HG02884 (cell line): ENCODE results near the gene CFC1B.
"Not testable (repeated sequence)": the region's sequence is repeated elsewhere in the genome, so short reads cannot be mapped to it uniquely, and the experiment has no call there.

Experiments
- ATAC-seq: cut with Tn5 transposase; IDR thresholded peaks from one replicate; pipeline ENCODE4 v1.9.1; 2021; ENCODE audit warnings: mild to moderate bottlenecking, moderate library complexity; ENCODE audit not compliant: unreplicated experiment

The CFC1B gene

DNA sequence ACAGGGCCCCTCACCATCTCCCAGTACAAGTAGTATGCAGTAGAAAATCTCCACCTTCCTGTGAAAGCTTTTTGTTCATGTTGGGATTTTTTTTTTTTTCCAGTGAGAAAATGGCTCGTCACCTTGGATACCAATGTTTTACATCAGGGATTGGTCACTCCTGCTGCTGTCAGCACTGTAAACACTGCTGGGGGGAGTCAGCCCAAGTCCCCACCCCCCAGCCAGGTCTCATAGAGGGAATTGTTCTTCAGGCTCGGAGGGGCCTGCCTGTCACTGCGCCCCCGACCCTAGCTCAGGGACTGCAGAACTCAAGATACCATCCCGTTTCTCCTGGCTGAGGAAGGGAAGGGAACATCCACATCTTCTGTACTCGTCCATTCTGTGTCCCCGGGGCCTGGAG is at the start of gene CFC1B:
Gene CFC1B (plus strand): TSS at position 231 of the 400 bp plus-strand sequence. CDS start 263 bp downstream, outside the sequence.
- not testable (repeated sequence) for ATAC-seq

DNA sequence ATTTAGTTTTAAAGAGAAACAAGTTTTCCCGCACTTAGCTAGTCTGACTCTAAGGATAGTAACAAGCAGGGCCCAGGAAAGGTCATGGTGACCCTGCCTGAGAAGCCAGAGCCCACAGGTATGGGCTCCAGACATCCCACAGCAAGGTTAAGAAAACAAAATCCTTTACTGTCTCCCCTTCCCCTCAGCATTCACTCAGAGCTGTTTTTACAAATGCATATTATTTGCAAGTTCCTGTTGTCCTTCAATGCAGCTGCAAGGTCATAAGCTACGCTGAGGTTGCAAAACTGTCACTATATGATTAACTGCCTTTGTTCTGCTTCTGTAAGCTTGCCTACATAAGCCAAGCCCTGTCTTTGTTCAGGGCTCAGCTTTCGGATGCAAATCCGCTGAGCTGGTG is 29.9 kb upstream of the CFC1B start:
- ATAC-seq: not testable (repeated sequence)

DNA sequence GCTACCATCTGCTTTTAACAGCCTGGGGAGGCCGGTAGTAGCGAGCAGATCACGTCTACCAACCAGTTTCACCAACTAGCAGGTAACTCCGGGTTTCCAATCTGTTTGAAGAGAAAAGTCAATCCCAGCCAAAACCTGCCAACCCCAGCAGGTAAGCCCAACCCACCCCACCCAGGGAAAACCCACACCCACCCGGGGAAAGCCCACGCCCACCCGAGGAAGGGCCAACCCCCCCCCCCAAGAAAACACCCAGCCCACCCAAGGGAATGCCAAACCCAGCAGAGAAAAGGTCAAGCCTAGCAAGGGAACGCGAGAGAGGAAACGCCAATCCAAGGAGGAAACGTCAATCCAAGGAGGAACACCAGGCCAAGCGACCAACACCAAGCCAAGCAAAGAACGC is 11.8 kb upstream of the CFC1B start, which contains the start of gene POTEI:
Gene POTEI (minus strand): TSS at position 101 of the 400 bp plus-strand sequence. CDS start 93 bp downstream, at position 8.
- not testable (repeated sequence) for ATAC-seq

DNA sequence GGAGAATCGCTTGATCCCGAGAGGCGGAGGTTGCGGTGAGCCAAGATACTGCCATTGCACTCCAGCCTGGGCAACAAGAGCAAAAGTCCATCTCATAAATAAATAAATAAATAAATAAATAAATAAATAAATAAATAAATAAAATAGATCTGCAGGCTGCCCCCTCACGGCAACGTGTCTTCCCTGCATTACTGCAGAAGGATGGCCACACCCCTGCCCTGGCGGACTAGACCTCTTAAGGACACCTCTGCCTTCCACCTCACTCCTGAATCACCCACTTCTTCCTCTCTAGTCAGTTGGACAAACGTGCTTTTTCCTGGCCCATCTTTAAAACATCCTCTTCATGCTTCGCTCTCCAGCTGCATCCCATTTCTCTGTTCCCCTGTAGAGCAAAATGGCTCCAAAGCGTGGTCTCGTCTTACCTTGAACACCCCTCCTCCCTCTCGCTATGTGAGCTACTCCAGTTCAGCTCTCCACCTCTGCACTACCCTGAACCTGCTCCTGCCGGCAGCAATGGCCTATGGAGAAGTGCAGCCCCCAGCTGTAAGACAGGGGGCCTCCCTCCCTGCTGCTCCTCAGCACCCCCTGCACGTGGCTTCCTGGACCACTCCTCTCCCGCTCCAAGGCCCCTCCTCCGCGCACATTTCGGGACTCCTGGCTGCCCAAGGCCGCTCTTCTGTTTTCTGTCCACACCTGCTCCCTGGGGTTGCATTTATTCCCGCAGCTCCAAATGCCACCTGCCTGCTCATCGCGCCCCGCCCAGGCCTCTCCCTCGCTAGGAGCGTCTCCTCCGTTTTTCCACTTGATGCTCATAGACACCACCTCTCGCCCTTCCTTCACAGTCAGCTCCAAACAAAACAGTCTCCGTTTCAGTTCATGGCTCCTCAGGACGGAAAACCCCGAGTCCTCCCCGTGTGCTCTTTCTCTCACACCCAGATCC is 9.9 kb upstream of the CFC1B start:
- ATAC-seq: not testable (repeated sequence)

DNA sequence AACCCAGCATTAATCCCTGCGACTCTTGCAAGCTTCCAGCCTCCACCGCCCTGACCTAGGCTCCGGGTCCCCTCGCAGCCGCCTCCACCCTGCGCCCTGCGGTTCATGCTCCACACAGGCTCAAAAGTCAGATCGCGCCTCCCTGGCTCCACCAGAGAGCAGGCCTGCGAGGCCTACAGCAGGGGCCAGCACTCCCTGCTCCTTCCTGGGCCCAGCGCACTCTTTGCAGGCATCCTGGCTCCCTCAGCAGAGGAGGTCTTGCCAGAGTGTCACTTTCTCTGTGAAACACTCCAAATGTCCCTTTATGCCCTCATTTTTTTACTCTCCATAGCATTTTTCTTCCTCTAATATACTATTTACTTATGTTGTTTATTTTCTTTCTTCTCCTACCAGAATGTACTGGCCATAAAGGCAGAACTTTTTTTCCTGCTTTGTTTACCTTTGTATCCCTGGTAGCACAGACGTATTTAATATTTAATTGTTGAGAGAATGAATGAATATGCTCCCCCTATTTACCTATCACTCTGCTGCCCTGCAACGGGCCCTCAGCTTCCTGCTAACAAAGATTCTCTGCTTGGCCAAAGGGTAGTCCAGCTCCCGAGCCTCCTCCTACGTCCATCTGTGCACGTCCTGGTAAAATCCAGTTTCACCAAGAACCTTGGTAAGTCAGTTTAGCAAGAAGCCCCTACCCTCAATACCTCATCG is 9.1 kb upstream of the CFC1B start:
- ATAC-seq: not testable (repeated sequence)

DNA sequence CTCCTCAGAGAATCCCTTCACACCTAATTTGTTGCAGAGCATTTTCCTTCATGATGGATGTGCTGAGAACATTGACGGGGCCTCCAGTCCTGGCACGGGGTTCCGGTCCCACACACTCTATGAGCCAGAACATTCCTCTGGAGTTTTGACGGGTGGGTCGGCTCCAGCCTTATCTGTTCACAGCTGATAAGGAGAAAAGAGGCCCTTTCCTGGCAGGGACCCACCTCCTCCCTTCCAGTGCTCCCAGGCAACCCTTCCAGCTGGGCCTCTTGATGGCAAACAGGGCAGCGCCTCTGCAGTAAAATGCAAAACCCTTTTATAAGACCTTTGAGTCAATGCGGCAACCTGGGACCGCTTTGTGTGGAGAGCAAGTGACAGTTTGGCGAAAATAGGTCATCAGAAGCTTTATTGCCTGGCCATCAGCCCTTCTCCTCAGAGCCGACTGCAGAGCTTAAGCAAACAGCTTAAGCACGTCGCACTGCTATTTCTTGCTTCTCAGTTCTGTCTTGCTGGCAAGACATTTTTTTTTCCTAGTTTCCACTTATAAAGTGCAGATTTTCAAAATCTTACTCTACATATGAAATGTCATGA is 2.4 kb upstream of the CFC1B start:
- not testable (repeated sequence) for ATAC-seq

DNA sequence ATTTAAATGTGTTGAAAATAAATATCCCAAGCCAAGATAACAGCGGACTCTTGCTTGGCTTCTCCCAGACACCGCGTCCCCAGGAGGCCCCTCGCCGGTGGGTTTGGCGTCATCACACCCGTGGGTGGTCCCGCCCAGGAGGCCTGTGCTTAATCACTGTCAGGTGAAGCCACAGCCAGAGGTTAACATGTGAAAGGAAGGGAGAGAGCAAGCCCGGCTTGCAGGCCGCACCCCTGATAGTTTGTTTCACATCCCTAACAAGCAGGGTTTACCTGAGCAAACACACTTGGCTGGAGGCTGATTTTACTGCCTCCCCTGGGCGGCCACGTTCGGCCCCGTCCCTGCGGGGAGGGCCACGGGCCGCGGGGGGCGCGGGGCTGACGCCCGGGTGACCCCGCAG is 1.4 kb downstream of the CFC1B start:
- not testable (repeated sequence) for ATAC-seq

DNA sequence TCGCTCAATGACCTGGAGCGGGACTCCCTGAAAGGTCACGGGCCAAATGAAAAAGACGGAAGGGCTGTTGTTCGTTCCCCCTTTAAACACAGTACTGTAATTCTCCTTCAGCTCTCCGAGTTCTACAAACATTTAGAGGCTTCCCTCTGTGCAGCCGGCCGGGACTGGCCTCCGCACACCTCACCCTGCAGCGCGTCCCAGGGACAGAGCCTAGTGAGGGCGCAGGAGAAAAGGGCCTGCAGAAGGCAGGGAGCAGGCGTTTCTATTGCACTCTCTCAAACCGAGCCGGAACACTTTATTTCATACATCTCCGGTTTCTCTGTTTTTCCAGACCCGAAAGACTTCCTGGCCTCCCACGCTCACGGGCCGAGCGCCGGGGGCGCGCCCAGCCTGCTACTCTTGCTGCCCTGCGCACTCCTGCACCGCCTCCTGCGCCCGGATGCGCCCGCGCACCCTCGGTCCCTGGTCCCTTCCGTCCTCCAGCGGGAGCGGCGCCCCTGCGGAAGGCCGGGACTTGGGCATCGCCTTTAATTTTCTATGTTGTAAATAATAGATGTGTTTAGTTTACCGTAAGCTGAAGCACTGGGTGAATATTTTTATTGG is 6.4 kb downstream of the CFC1B start:
- ATAC-seq: not testable (repeated sequence)

DNA sequence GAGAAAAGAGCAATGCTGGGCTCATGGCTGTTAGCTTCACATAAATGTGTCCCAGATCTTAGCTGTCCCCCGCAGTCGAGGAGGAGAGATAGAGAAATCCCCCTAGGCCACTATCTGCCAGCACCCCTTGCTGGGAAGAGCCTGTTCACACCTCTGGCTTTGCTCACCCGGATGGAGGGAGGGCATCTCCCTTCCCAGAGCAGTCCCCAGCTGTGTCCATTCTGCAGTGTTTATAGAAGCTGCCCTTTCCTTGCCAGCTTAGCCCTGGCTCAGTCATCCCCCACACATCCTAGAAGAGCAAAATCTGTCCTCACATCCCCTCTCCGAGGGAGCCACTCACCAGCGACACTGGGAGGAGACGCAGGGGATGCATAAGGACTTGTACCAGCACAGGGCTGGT is 8.5 kb downstream of the CFC1B start:
- not testable (repeated sequence) for ATAC-seq

DNA sequence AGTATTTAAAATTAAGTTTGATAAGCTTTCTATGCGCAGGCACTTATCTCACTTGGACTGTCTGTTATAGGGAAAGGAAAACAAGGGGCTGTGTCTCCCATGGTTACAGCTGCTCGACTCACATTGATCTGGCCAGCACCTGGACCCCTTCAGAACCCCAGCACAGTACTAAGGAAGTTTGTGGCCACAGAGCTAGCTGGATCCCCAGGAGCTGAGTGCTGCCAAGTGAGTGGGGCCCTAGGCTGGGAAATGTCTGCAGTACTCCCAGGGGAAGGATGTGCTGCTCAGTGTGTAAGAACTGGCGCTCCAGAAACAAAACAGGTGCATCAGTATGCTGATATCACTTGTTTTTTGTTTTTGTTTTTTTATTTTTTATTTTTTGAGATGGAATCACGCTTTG is 9.2 kb downstream of the CFC1B start:
- ATAC-seq: not testable (repeated sequence)

DNA sequence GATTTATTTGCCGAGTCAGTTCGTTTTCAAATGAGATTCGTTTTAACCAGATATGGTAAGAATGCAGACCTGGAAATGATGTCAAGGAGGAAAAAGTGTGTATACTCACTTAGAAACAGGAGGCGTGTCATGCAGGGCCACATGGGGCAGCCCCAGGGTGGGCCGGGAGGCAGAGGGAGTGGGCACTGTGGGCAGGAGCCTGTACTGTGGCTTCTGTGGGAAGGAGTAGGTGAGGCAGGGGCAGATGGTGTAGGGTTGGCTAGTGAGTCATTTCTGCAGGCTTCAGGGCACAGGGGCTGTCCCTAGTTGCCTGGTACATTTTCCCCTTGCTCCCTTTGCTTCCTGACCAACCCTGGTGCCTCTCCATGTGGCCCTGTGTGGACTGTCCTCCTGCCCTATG is 10.2 kb downstream of the CFC1B start:
- peak; percentile 70 for ATAC-seq

DNA sequence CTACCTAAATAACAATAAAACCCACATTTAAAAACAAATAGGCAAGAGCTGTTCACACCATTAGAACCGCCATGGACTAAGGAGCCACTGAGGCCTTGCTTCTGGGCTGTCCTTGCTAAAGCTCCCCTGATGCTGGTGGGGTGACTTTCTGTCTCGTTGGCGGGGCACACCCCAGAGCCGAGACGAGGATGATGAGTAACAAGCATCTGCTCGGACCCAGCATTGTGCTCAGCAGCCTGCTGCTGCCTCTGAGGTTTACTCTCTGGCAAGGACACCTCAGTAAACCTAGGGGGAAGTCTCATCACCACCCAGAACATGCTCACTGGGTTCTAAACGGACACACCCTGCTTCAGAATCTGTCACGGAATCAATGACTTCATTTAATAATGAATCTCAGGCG is 10.7 kb downstream of the CFC1B start:
- not testable (repeated sequence) for ATAC-seq

DNA sequence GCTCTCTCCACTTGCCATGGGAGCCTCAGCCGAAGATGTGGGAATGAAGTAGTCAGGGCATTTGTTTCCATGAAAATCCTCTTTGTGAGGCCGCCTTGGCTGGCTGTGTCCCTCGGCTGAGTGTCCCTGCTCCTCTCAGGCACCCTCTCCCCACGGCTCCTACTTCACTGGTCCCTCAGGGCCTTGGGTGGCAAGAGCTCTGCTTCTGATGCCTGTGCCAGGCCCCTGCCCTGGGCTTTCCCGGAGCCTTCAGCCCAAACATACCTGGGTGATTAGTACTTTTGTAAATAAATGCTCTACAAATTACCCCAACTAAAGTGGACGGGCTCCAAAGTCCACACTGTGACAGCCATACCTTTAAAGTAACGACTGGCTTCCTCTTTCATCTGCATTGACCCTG is 15.6 kb downstream of the CFC1B start:
- ATAC-seq: not testable (repeated sequence)

DNA sequence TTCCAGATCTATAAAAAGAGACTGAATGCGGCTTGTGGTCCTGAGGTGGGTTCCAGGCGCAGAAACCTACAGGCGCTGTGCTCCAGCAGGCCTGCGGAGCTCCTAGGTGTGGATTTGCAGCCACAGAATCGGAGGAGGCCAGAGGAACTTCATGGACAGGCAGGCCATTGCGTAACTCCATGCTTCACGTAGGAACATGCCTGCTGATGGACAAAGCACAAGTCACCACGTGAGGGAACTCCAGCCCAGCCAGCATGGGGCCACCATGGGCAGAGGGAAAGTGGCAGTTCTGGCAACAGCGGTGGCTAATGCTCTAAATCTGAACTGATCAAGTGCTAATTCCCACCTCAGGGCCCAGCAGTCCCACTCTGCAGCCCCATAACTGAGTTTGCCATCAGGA is 17.2 kb downstream of the CFC1B start:
- ATAC-seq: not testable (repeated sequence)

DNA sequence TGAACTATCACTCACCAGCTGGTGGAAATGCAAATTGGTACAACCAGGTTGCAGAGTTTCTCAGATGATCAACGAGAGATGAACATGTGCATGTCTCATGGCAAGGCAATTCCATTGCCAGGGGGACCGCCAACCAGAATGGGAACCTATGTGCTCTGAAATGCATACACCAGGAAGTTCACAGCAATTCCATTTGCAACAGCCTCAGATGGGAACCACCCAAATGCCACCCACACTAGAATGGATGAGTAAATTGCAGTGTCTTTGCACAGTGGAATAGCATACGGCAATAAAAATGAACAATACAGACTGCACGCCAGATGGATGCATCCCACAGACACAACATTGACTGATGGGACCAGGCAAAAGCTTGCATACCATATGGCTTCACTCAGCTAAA is 21.8 kb downstream of the CFC1B start:
- not testable (repeated sequence) for ATAC-seq

DNA sequence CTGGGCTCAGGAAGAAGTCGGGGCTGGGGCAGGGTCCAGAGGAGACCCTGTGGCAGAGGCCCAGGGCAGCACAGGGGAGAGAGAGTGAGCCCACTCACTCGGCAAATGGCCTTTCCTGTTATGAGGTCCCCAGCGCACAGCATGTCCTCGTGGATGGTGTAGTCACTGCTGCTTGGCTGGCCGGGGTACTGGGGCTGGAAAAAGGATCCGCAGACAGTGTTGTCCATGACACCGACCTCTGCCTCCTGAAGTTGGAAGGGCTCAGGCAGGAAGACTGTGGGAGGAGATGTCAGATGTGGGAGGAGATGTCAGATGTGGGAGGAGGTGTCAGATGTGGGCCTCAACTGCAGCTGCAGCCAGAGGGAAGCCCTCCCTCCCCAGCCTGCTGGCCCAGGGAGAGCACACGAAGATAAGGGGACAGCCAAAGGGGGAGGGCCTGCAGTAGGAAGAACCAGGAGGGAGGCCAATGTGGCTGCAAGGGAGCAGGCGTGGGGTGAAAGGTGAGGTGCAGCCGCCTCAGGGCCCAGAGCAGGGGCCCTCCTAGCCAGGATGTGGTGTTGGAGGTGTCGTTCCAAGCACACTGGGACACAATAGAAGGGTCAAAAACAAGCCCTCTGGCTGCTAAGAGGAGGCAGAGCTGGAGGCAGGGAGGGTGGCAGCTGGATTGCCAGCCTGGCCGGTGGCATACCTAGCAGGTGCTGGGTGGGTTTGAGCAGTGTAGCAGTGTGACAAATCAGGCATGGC is 22.9 kb downstream of the CFC1B start:
- ATAC-seq: not testable (repeated sequence)

DNA sequence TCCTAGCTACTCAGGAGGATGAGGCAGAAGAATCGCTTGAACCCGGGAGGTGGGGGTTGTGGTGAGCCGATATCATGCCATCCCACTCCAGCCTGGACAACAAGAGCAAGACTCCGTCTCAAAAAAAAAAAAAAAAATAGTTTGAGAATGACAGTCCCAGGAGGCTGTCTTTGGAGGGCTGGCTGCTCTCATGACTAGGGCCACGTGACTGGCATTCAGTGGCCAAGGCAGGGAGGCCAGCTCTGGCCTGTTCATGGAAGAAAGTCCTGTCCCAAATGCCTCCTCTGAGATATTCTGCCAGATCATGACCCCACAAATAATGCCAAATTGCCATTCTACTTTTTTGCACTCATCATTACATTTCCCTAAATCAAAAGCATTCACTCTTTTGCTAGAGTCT is 24.0 kb downstream of the CFC1B start:
- ATAC-seq: not testable (repeated sequence)

DNA sequence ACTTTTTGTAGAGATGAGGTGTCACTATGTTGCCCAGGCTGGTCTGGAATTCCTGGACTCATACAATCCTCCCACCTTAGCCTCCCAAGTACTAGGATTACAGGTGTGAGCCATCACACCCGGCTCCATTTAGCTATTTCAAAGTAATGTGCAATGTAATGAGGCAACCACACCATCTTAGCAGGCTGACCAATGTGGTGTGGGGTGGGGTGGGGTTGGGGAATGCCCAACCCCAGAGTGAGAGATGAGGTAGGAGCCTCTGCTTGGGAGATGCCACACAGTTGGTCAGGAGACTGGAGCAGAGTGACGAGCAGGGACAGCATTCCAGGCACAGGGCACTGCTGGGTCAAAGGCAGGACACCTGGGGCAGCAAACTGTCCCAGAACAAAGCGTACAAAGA is 27.4 kb downstream of the CFC1B start:
- ATAC-seq: not testable (repeated sequence)

DNA sequence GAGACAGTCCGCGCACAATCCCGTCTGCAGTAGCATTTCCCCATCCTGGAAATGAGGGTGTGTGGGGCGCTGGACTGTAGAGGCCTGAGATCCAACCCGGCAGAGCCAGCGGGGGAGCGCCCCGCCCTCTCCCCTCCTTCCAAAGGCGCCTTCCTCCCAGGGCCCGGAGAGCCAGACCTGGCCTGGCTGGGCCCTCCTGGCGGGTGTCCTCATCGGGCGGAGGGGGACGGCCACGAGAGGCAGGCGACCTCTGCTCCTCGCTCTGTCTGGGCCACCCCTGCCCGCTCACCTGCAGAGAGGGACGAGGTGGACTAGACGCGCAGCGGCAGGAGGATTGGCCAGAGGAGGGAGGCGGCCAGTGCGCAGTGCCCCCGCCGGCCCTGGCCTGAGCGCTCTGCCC is 28.5 kb downstream of the CFC1B start:
- ATAC-seq: not testable (repeated sequence)

DNA sequence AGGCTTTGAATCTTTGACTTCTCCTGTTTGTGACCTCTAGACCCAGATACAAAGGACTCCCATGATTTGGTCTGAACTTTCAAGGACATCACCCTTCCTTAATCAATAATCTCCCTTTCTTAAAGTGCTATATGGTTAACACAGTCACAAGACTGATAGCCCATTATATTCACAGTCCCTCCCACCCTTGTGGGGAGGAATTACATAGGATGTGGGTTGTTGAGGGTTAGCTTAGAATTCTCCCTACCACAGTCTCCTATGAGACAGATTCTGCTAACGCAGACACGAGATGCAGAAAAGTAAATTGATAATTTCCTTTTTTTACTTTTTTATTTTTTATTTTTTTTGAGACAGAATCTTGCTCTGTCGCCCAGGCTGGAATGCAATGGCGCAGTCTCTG is 33.2 kb downstream of the CFC1B start:
- not testable (repeated sequence) for ATAC-seq
